Activated gamma-delta T cell treated with anti-CD3 and anti-CD28 coated beads, Interleukin-2, amount 50 U/mL, for 16 hours (primary cell): ENCODE measurements around the gene VRTN.
"Not testable (repeated sequence)": the region's sequence is repeated elsewhere in the genome, so short reads cannot be mapped to it uniquely, and the experiment has no call there.

Experiments
- DNase-seq: peaks from one replicate; pipeline ENCODE4 v3.0.0-alpha.2; 2020; ENCODE audit warnings: low read depth

Gene VRTN

GRCh38 chr14:74350211-74350927, 2.1 kb downstream of the VRTN start:
- DNase-seq, result no peak

GRCh38 chr14:74350928-74351323, 2.7 kb downstream of the VRTN start:
- DNase-seq, result no peak

- no peak for DNase-seq
Measured at GRCh38 chr14:74356892-74357575, 8.8 kb downstream of the VRTN start.

- DNase-seq, result no peak
Measured at GRCh38 chr14:74357585-74357984, 9.3 kb downstream of the VRTN start.

GRCh38 chr14:74358176-74358829, 10.0 kb downstream of the VRTN start:
- no peak for DNase-seq

GRCh38 chr14:74360163-74360562, 11.9 kb downstream of the VRTN start:
- DNase-seq, result no peak

GRCh38 chr14:74362361-74362915, 14.2 kb downstream of the VRTN start:
- peak; percentile 51 for DNase-seq

- no peak for DNase-seq
Measured at GRCh38 chr14:74364271-74364880, 16.1 kb downstream of the VRTN start.

GRCh38 chr14:74368026-74368425, 19.8 kb downstream of the VRTN start:
- no peak for DNase-seq

GRCh38 chr14:74368441-74368840, 20.2 kb downstream of the VRTN start:
- DNase-seq, result no peak

GRCh38 chr14:74377976-74378690, 29.9 kb downstream of the VRTN start:
- no peak for DNase-seq

- DNase-seq, result no peak
Measured at GRCh38 chr14:74380172-74380571, 31.9 kb downstream of the VRTN start.

- DNase-seq, result no peak
Measured at GRCh38 chr14:74380845-74381244, 32.6 kb downstream of the VRTN start.

GRCh38 chr14:74381571-74381970, 33.3 kb downstream of the VRTN start:
- DNase-seq, result not testable (repeated sequence)

GRCh38 chr14:74382231-74382630, 34.0 kb downstream of the VRTN start:
- DNase-seq, result no peak

GRCh38 chr14:74389980-74390379, 41.7 kb downstream of the VRTN start:
- DNase-seq, result no peak

- DNase-seq, result not testable (repeated sequence)
Measured at GRCh38 chr14:74390505-74390904, 42.2 kb downstream of the VRTN start.

GRCh38 chr14:74391479-74391878, 43.2 kb downstream of the VRTN start:
- no peak for DNase-seq

GRCh38 chr14:74392616-74393570, 44.6 kb downstream of the VRTN start:
- DNase-seq, result no peak

- no peak for DNase-seq
Measured at GRCh38 chr14:74394549-74394948, 46.3 kb downstream of the VRTN start.

GRCh38 chr14:74395094-74395493, 46.8 kb downstream of the VRTN start:
- no peak for DNase-seq
